Suprapubic skin (tissue), 4 donors: ENCODE data around the gene ALG1. TPM values are rescaled to one million over a fixed set of nuclear protein-coding genes. Genes with fewer than 3 reads are reported as not detected.

Source experiments
- DNase-seq, 2 donors: peaks; one replicate each; pipeline ENCODE4 v3.0.0-alpha.2; 2019; ENCODE audit warnings: low spot score in 2 of 2
- H3K27ac ChIP-seq: fragments of 200-600 bp; sonication (generic); one replicate; pipeline ENCODE4 v1.5.1; 2019
- H3K27me3 ChIP-seq: fragments of 200-600 bp; sonication (generic); one replicate; pipeline ENCODE4 v1.5.1; 2019
- H3K36me3 ChIP-seq: fragments of 200-600 bp; sonication (generic); one replicate; pipeline ENCODE4 v1.5.1; 2019
- H3K4me1 ChIP-seq: fragments of 200-600 bp; sonication (generic); one replicate; pipeline ENCODE4 v1.5.1; 2019
- H3K4me3 ChIP-seq: fragments of 200-600 bp; sonication (generic); one replicate; pipeline ENCODE4 v1.5.1; 2019; ENCODE audit warnings: mild to moderate bottlenecking
- H3K9me3 ChIP-seq: fragments of 200-600 bp; sonication (generic); one replicate; pipeline ENCODE4 v1.5.1; 2019
- EP300 ChIP-seq: sonication (generic); formaldehyde crosslinking; IDR thresholded peaks from one replicate; pipeline ENCODE4 v1.6.1; 2017; ENCODE audit warnings: antibody characterized with exemption
- POLR2A ChIP-seq, 2 donors: fragments of 450-650 bp; IDR thresholded peaks; one replicate each; pipeline ENCODE4 v1.6.1; 2017; ENCODE audit warnings: antibody characterized with exemption in 2 of 2, mild to moderate bottlenecking in 2 of 2, moderate library complexity in 2 of 2
- POLR2AphosphoS5 ChIP-seq, 3 donors: sonication (generic); formaldehyde crosslinking; IDR thresholded peaks; one replicate each; pipeline ENCODE4 v1.6.1; 2017; ENCODE audit warnings: antibody characterized with exemption in 3 of 3
- WGBS: methylation state at CpG from one replicate; pipeline ENCODE4 v1.1.5; 2018; 5-methylcytosine and 5-hydroxymethylcytosine counted together
- total RNA-seq, 4 donors: library from RNA; depleted of rRNA; stranded (reverse); fragments of >200 nt; gene quantifications; one replicate each; pipeline ENCODE4 v1.1.0, GENCODE V29; 2016
- TF ChIP-seq, protein P1 (sequence below), 2 donors: fragments of 200-600 bp in 1 of 2; fragments of 450-650 bp in 1 of 2; sonication (generic) in 1 of 2; IDR thresholded peaks; one replicate each; pipeline ENCODE4 v1.5.1; 2016 to 2019; ENCODE audit warnings: antibody characterized with exemption in 2 of 2, mild to moderate bottlenecking in 1 of 2, moderate library complexity in 1 of 2

ALG1 gene, protein sequence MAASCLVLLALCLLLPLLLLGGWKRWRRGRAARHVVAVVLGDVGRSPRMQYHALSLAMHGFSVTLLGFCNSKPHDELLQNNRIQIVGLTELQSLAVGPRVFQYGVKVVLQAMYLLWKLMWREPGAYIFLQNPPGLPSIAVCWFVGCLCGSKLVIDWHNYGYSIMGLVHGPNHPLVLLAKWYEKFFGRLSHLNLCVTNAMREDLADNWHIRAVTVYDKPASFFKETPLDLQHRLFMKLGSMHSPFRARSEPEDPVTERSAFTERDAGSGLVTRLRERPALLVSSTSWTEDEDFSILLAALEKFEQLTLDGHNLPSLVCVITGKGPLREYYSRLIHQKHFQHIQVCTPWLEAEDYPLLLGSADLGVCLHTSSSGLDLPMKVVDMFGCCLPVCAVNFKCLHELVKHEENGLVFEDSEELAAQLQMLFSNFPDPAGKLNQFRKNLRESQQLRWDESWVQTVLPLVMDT
- 10 to 100 TPM; 14.5 to 22.3 (median 19.0) TPM for total RNA-seq

GRCh38 chr16:5071681-5072333 lies at the start of gene ALG1:
Gene ALG1, plus strand, starts transcription at chr16:5071843. Its CDS starts 7 bp downstream, at chr16:5071850.
- Histone ChIP-seq H3K27ac (peak within 1 kb of the TSS; percentile 71), H3K36me3 (peaks cover 21% of the 10 kb centered on the region), H3K4me1 (peaks cover 17% of the 10 kb centered on the region), H3K27me3 (no peaks in the 10 kb centered on the region), H3K9me3 (no peaks in the 10 kb centered on the region), H3K4me3 (peak within 1 kb of the TSS; percentile 58)
- TF ChIP-seq POLR2AphosphoS5 (IDR thresholded peaks at IDR 0.05) (peak; percentile 31 to 91 (median 51)), POLR2A (IDR thresholded peaks at IDR 0.05) (peak in 1 of 2 donors; percentile 56), EP300 (no peak)
- TF ChIP-seq, protein P1, sequence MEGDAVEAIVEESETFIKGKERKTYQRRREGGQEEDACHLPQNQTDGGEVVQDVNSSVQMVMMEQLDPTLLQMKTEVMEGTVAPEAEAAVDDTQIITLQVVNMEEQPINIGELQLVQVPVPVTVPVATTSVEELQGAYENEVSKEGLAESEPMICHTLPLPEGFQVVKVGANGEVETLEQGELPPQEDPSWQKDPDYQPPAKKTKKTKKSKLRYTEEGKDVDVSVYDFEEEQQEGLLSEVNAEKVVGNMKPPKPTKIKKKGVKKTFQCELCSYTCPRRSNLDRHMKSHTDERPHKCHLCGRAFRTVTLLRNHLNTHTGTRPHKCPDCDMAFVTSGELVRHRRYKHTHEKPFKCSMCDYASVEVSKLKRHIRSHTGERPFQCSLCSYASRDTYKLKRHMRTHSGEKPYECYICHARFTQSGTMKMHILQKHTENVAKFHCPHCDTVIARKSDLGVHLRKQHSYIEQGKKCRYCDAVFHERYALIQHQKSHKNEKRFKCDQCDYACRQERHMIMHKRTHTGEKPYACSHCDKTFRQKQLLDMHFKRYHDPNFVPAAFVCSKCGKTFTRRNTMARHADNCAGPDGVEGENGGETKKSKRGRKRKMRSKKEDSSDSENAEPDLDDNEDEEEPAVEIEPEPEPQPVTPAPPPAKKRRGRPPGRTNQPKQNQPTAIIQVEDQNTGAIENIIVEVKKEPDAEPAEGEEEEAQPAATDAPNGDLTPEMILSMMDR (IDR thresholded peaks at IDR 0.05) = no peak
- DNase-seq = peak; percentile 91 to 92
- WGBS = 0% methylated on average over 42 of the region's 53 CpGs

- no peak for TF ChIP-seq POLR2A (IDR thresholded peaks at IDR 0.05)
- no peak for TF ChIP-seq POLR2AphosphoS5 (IDR thresholded peaks at IDR 0.05)
- TF ChIP-seq, protein P1 (IDR thresholded peaks at IDR 0.05) = no peak
- no peak for TF ChIP-seq EP300
- H3K27me3 ChIP-seq = no peaks in the 10 kb centered on the region
- no peak for DNase-seq
- no peaks in the 10 kb centered on the region for H3K9me3 ChIP-seq
- WGBS = 82% methylated on average over 6 of the region's 6 CpGs
- no peak overlapping the region for H3K27ac ChIP-seq
- H3K36me3 ChIP-seq = peaks cover 17% of the 10 kb centered on the region
- no peak overlapping the region for H3K4me3 ChIP-seq
- H3K4me1 ChIP-seq = no peaks in the 10 kb centered on the region
Measured at GRCh38 chr16:5022521-5022920, 49.1 kb upstream of the ALG1 start.

DNA sequence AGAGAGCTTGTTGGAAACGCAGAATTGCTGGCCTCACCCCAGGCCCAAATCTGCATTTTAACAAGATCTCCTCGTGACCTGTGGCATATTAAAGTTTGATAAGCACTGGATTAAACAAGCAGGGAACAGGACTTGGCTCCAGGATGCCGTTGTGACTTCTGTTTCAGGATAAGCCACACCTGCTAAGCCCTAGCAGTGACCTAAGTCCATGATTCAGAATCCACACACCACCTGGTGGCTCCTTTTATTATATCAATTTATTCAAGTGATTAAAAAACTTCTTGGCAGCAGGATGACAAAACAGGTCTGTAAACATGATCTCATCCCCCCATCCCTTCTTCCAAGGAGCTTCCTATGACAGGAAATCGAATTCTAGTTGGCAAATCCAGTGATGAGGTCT lies 47.0 kb upstream of the ALG1 start:
- H3K4me1 ChIP-seq = no peaks in the 10 kb centered on the region
- no peak for DNase-seq
- H3K4me3 ChIP-seq = no peak overlapping the region
- peaks cover 38% of the 10 kb centered on the region for H3K36me3 ChIP-seq
- 55% methylated on average over 4 of the region's 4 CpGs for WGBS
- H3K27ac ChIP-seq = no peak overlapping the region
- TF ChIP-seq POLR2A (IDR thresholded peaks at IDR 0.05) = no peak
- no peak for TF ChIP-seq POLR2AphosphoS5 (IDR thresholded peaks at IDR 0.05)
- TF ChIP-seq, protein P1 (IDR thresholded peaks at IDR 0.05) = no peak
- TF ChIP-seq EP300 = no peak
- H3K27me3 ChIP-seq = no peaks in the 10 kb centered on the region
- H3K9me3 ChIP-seq = no peaks in the 10 kb centered on the region

- 56% methylated on average over 3 of the region's 17 CpGs for WGBS
- no peaks in the 10 kb centered on the region for H3K9me3 ChIP-seq
- TF ChIP-seq POLR2A (IDR thresholded peaks at IDR 0.05) (no peak), POLR2AphosphoS5 (IDR thresholded peaks at IDR 0.05) (no peak), EP300 (no peak)
- TF ChIP-seq, protein P1 (IDR thresholded peaks at IDR 0.05) = no peak
Measured at GRCh38 chr16:5025171-5025632, 46.4 kb upstream of the ALG1 start.

DNA sequence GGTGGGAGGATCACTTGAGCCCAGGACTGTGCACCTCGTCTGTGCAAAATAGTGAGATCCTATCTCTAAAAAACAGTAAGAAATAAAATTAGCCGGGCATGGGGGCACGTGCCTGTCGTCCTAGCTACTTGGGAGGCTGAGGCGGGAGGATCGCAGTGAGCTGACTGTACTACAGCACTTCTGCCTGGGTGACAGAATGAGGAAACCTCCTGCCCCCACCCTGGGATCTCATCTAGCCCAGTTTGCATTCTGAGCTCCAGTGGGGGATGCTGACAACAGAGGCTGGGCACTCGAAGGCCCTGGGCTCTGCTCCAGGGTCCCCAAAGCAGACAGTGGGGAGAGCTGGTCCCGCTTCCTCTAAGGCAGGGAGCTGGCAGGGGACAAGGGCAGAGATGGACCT lies 45.0 kb upstream of the ALG1 start:
- no peak for TF ChIP-seq POLR2A (IDR thresholded peaks at IDR 0.05)
- no peak for TF ChIP-seq POLR2AphosphoS5 (IDR thresholded peaks at IDR 0.05)
- no peak for TF ChIP-seq EP300
- TF ChIP-seq, protein P1 (IDR thresholded peaks at IDR 0.05) = no peak
- Histone ChIP-seq H3K4me3 (no peak overlapping the region), H3K27ac (no peak overlapping the region), H3K9me3 (no peaks in the 10 kb centered on the region), H3K27me3 (no peaks in the 10 kb centered on the region), H3K36me3 (peaks cover 45% of the 10 kb centered on the region), H3K4me1 (no peaks in the 10 kb centered on the region)
- no peak for DNase-seq
- WGBS = 90% methylated on average over 8 of the region's 8 CpGs

More at GRCh38 chr16:5025171-5025632, 46.4 kb upstream of the ALG1 start:
- DNase-seq = no peak
- H3K4me1 ChIP-seq = no peaks in the 10 kb centered on the region
- peaks cover 41% of the 10 kb centered on the region for H3K36me3 ChIP-seq
- no peaks in the 10 kb centered on the region for H3K27me3 ChIP-seq
- H3K4me3 ChIP-seq = no peak overlapping the region
- H3K27ac ChIP-seq = no peak overlapping the region
